Stimulated activated CD4-positive, alpha-beta T cell treated with anti-CD3 and anti-CD28 coated beads, Interleukin-4, amount 100 ng/mL, for 1 hour (primary cell): ENCODE results near the gene COL9A3.

Experiments
- DNase-seq: peaks from one replicate; pipeline ENCODE4 v3.0.0-alpha.2; 2020

COL9A3 gene

DNA sequence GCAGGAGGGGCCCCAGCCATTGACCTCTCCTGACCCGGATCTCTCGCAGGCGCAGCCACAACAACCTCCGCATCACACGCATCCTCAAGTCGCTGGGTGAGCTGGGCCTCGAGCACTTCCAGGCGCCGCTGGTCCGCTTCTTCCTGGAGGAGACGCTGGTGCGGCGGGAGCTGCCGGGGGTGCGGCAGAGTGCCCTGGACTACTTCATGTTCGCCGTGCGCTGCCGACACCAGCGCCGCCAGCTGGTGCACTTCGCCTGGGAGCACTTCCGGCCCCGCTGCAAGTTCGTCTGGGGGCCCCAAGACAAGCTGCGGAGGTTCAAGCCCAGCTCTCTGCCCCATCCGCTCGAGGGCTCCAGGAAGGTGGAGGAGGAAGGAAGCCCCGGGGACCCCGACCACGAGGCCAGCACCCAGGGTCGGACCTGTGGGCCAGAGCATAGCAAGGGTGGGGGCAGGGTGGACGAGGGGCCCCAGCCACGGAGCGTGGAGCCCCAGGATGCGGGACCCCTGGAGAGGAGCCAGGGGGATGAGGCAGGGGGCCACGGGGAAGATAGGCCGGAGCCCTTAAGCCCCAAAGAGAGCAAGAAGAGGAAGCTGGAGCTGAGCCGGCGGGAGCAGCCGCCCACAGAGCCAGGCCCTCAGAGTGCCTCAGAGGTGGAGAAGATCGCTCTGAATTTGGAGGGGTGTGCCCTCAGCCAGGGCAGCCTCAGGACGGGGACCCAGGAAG lies 4.5 kb upstream of the COL9A3 start:
- DNase-seq, result no peak

DNA sequence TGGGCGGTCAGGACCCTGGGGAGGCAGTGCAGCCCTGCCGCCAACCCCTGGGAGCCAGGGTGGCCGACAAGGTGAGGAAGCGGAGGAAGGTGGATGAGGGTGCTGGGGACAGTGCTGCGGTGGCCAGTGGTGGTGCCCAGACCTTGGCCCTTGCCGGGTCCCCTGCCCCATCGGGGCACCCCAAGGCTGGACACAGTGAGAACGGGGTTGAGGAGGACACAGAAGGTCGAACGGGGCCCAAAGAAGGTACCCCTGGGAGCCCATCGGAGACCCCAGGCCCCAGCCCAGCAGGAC lies 4.0 kb upstream of the COL9A3 start:
- no peak for DNase-seq

DNA sequence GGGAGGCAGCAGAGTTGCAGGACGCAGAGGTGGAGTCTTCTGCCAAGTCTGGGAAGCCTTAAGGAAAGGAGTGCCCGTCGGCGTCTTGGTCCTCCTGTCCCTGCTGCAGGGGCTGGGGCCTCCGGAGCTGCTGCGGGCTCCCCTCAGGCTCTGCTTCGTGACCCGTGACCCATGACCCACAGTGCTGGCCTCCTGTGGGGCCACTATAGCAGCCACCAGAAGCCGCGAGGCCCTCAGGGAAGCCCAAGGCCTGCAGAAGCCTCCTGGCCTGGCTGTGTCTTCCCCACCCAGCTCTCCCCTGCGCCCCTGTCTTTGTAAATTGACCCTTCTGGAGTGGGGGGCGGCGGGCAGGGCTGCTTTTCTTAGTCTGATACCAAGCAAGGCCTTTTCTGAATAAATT lies 3.3 kb upstream of the COL9A3 start:
- no peak for DNase-seq

DNA sequence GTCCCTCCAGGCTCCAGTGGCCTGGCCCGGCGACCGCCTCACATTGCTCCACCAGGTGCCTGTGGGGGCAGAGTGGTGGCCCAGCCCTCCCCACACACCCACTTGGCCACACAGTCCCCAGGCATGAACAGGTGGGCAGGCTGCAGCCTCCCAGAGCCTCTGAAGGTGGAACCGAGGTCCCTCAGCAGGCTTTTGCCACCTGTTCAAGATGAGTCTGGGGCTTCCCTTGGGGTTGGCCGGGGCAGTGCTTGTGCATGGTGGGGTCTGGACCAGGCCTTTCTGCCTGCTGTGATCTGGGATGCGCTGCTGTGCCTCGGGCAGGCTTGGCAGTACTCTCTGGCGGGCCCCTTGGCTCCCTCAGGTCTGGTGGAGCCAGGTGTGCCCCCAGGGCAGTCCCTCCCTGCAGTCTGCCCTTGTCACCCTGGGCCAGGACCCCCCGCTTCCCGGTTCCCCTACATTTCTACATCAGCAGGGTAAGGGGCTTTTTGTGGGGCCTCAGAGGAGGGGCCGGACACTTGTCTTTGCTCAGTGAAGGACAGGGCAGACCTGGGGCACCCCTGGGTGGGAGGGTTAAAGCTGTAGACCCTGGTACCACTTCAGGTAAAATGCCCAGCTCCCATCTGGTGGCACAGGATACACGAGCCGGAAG lies 2.7 kb upstream of the COL9A3 start:
- DNase-seq, result no peak

DNA sequence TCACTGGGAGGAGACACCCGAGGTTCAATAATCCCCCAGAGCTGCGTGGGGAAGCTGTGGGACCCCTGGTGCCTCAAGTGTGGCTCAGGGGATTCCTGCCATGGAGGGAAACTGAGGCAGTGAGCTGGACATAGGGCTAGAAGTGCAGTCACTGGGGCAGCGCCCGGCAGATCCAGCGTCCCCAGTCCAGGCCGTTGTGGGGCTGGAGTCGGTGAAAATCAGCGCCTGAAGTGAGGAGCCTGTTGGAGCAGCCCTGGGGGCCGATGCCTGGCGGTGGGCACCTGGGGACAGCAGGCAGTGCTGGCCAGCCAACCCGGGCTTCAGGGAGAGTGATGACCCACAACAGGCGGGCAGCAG lies 2.2 kb upstream of the COL9A3 start:
- no peak for DNase-seq

DNA sequence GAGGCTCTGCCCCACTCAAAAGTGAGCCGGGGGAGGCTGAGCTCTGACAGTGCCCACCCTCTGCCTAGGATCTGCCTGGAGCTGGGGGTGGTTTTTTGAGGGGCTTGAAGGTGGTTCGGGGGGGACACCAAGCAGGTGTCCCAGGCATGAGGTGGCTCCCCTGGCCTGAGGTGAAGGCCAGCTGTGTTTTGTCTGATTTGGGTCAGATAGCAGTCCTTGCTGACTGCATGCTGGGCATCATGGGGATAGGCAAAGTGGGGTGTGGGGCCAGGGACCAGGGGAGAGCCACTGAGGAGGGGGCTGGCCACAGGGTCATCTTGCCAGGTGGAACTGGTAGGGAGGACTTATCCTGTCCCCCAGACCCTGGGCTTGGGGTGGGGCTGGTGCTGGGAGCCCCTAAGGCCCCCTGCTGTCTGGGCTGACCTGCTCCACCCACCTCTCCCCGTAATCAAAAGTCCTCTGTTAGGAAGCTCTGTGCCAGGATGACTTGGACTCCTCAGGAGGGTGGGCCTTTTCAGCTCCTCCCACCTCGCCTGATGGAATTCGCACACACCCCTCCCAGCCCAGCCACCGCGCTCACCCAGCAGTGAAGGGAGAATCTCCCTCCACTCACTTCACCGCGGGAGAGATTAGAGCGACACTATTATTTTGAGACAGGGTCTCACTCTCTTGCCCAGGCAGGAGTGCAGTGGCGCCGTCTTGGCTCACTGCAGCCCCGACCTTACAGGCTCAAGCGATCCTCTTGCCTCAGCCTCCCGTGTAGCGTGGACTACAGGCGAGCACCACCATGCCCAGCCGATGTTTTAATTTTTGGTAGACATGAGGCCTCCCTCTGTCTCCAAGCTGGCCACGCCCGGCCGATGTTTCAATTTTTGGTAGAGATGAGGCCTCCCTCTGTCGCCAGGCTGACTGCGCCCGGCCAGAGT lies 1.5 kb upstream of the COL9A3 start:
- DNase-seq, result no peak

DNA sequence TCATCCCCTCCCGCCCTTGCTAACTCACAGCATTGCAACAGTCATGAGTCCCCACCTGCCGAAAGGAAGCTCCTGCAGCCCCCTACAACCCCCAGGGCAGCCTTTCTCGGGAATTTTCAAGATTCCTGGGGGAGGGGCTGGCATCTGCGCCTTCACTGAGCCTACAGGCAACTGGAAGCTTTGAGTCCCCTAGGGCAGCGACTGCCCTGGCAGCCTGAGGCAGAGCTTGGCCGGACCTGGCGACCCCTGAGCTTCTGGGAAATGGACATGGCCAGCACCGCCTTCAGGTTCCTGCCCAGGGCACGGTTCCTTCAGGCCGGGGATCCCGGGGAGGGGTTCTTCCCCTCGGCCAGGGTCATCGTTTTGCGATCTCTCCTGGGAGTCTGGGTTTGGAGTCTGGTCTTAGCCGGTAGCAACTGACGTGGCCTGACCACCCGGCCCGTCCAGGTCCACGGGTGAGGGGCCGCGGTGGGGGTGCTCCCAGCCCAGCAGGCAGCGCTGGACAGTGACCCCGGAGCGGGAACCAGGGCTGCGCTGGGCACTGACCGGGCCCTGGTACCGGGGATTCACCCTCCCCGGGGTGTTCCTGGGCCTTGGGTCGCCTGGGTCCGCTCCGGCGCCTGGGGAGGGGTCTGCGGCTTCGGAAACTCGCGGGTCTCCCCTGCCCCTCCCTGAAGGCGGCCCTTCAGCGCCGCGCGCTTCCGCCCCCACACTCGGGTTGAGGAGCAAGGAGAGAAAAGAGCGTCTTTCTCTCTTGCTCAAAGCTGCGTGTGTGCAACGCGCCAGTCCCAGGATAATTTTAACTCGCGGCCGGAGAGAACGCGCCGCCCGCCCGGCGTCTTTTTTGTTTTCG lies 593 bp upstream of the COL9A3 start:
- DNase-seq, result no peak

DNA sequence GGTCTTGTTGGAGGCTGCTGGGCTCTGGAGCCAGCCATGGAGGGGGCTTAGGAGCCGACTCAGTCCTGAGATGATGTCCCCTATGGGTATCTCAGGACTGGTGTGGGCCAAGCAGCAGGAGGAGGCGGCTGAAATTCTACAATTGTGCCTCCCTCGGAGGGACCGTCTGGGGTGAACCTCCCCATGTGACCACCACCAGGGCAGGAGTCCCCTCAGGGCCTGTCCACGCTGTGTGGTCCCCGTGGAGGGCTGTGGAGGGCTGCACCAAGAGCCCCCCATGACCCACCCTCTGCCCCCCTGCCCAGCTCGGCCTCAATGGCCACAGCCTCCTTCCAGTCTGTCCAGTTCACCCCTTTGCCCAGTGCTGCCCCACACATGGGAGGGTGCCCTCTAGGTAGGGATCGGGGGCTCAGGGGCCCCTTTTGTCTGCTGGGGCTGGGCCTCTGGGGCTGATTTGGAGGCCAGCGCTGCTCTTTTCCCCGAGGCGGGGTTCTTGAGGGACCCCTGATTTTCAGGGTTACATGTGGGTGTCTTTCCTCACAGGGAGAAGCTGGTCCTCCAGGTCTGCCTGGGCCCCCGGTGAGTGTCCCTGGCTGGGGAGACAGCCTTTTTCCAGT lies 1.2 kb downstream of the COL9A3 start:
- DNase-seq, result no peak

DNA sequence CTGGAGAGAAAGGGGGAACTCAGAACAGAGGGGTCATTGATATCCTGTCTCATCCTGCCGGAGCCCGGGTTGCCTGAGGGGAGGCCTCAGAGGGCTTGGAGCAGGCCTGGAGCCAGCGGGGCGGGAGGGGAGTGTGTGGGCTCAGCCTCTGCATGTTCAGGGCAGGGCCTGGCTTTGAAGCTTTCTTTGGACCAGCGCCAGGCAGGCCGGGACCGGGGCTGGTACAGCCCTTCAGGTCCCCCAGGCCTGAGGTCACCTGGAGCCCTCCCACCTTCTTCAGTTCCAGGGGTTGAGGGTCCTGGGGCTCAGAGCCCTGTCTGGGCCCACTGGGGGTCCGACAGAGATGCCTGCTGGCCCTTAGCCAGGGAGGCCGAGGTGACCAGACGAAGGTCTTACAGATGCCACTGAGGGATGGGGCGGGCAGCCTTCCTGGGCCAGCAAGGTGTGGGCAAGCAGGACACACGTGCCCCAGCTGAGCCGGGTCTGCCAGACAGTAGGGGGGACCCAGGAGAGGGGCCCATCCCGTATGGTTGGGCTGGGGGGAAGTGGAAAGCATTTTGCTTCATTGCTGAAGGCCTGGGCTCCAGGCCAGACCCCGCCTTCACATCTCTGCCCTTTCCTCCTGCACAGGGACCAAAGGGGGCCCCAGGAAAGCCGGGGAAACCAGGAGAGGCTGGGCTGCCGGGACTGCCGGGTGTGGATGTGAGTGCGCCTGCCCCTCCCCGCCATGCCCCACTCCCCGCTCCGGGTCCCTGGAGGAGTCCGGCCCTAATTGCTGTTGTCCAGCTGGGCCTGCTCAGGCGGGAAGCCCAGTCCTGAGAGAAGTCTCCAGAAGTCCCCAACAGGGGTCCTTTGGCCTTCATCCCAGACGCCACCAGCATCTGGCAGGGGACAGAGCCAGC lies 2.0 kb downstream of the COL9A3 start:
- no peak for DNase-seq

DNA sequence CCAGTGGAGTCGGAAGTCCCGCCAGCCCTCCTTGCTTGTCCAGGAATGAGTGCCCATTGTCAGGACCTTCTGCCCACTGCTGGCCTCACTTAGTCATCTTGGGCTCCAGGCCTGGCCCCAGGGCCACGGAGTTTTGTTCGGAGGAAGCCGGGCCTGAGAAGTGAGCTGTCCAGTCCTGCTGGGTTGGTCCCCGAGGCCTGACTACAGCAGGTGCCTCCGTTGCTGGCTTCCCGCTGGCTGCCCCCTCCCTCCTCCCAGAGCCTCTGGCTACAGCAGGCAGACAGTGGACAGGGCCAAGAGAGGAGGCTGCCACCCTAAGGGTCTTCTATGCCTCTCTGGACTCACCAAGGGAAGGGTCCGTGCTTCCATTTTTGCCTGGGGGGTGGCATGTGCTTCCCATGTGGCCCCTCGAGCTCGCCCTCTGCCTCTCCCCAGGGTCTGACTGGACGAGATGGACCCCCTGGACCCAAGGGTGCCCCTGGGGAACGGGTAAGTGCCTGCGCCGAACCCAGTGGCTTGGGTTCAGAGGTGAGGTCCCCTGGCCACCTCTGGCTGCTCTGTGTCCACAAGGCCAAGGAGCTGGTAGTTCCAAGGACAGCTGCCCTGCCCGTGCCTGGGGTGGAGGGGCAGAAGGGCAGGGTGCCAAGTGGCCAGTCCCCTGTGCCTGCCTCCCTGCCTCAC lies 2.8 kb downstream of the COL9A3 start:
- no peak for DNase-seq

DNA sequence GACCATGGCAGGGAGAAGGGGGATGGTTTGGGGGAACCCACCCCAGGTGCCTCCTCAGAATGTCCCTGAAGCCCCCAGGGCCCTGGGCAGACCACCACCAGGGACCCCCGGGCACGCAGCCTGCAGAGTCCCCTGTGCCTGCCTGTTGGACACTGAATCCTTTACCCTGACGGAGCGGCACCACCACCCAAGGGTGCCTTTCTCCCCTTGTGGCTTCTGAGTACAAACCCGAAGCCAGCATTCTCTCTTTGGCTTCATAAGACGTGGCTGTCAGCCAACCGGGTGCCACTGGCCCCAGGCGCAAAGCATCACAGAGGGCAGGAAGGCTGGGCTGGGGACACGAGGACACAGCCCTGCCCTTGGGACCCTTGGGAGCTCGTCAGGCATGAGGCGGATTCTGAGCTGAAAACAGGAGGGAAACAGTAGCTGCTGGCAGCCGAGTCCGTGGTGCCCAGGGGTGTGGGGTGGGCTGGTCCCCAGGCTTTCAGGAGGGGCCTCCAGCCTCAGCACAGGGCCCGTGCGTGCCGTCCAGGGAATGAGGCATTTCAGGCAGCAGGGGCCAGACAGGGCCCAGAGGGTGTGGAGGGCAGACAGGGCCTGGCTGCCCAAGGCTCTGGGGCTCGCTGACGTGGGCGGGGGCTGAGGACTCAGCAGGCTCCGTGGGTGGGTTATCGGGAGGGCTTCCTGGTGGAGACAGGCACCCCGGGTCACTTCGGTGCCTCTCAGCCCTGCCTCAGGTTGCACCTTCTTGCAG lies 3.5 kb downstream of the COL9A3 start:
- DNase-seq, result no peak

DNA sequence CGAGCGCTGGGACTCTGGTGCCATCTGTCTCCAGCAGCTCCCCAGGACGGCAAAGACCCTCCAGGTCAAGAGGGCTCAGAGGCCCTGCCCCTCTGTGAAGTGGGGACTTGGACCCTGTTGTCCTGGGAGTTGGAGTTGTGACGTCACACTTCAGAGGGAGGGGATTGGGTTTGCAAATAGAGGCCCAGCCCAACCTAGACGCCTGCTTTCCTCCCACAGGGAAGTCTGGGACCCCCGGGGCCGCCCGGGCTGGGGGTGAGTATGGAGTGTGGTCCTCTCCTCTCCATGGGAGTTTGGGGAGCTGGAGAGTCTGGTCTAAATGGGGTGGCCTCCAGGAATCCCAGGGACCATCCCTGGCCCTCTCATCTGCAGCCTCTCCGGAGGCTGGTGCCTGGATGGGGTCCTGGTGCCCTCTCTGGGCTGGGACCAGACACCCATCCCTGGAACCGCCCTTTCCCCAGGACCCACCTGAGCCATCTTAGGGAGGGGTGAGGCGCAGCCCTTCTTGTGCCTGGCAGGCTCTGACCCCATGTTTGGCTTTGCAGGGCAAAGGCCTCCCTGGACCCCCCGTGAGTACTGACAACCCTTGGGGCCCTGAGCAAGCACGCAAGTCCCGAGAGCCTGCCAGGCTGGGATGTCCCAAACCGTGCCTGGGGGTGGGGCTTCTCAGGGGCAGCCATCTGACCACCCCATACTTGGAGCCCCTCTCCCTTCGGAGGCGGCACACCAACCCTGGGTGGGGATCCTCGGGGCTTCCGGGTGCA lies 4.3 kb downstream of the COL9A3 start:
- no peak for DNase-seq

DNA sequence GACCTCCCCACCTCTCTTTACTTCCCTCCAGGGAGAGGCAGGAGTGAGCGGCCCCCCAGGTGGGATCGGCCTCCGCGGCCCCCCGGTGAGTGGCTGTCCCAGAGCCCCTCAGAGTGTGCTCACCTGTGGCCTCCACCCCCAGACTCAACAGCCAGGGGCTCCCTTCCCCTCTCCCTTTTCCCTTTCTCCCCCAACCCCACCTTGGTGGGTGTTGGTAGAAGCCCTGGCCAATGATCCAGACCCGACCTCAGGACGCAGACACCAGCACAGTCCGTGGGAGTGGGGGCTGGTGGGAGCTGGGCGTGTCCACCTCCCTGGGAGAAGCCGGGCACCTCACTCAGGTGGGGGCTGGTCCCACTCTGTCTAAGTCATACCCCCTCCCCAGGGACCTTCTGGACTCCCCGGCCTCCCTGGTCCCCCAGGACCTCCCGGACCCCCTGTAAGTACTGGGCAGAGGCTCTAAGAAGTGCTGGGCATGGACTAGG lies 4.9 kb downstream of the COL9A3 start:
- no peak for DNase-seq

DNA sequence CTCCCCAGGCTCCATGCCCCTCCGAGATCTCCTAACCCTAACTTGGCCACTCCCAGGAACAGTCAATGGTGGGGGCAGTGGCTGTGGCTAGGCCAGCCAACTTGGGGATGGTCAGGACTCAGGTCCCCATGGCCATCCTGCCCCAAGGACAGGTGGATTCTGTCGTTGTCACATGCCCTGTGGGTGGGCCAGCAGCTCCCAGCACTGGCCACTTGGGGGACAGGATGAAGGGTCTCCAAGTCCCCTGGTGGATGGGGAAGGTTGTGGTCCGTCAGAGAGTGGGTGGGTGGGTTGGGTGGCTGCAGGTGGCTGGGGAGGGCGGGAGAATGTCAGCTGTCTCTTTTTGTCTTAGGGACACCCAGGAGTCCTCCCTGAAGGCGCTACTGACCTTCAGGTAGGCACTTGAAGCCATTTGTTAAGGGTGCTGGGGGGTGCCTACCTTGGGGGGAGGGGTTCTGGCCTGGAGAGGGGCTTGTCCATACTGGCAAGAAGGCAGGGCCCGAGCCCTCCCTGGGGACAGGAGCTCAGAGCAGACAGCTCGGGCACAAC lies 5.5 kb downstream of the COL9A3 start:
- DNase-seq, result no peak

DNA sequence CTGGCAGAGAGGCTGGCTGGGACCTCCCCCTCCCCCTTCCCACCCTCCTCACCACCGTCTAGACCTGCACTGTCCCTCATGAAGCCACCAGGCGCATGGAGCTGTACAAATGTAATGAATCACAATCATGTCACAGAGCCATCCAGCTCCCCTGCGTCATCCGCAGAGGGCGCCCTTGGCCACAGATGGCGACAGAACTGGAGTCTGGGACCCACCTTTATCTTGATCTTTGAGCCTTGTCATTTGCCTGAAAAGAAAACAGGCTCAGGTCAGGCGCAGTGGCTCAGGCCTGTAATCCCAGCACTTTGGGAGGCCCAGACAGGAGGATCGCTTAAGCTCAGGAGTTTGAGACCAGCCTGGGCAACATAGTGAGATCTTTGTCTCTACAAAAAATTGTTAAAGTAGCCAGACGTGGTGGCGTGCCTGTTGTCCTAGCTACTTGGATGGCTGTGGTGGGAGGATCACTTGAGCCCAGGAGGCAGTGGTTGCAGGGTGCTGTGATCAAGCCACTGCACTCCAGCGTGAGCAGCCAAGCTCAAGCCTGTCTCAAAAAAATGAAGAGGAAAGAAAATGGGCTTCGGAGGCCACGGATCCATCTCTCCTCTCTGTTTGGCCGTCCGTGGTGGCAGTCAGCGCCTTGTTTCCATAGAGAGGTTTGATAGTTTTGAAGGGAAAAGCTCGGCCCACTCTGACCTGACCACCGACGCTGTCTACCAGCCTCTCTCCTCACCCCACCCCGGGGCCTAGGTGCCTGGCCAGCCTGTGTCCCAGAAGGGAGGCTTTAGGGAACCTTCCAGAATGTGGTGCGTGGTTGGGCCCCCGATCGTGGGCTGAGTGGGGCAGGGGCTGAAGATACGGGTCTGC lies 6.2 kb downstream of the COL9A3 start:
- peak; percentile 38 for DNase-seq

DNA sequence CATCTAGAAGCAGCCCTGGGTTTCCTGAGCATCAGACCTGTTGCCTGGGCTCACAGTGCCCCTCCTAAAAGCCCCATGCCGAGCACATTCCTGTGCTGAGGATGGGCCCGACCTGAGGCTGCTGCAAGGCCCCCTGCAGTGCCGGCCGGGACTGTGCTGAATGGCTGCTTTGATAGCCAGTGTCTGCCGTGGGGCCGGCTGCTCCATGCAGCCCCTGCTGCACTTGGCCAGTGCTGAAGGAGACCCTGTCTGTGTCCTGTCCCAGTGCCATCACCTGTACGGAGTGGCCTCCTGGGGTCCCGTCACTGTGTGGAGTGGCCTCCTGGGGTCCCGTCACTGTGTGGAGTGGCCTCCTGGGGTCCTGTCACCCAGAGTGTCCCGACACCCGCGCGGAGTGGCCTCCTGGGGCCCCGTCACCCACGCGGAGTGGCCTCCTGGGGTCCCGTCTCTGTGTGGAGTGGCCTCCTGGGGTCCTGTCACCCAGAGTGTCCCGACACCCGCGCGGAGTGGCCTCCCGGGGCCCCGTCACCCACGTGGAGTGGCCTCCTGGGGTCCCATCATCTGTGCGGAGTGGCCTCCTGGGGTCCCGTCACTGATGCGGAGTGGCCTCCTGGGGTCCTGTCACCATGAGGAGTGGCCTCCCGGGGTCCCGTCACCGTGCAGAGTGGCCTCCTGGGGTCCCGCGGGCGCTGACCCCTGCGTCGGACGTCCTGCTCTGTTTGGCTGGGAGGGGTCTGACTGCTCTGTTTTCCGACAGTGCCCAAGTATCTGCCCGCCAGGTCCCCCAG lies 7.0 kb downstream of the COL9A3 start:
- DNase-seq, result no peak
